ENCODE data around the gene L1CAM. TPM values are rescaled to one million over a fixed set of nuclear protein-coding genes. Genes with fewer than 3 reads are reported as not detected.

The L1CAM gene
- total and polyA plus RNA-seq, 2 of the 8 experiments (the other 6 are each of a cell fraction or from before 2014, with no cell fraction given), result 11.0 to 43.0 TPM

DNA sequence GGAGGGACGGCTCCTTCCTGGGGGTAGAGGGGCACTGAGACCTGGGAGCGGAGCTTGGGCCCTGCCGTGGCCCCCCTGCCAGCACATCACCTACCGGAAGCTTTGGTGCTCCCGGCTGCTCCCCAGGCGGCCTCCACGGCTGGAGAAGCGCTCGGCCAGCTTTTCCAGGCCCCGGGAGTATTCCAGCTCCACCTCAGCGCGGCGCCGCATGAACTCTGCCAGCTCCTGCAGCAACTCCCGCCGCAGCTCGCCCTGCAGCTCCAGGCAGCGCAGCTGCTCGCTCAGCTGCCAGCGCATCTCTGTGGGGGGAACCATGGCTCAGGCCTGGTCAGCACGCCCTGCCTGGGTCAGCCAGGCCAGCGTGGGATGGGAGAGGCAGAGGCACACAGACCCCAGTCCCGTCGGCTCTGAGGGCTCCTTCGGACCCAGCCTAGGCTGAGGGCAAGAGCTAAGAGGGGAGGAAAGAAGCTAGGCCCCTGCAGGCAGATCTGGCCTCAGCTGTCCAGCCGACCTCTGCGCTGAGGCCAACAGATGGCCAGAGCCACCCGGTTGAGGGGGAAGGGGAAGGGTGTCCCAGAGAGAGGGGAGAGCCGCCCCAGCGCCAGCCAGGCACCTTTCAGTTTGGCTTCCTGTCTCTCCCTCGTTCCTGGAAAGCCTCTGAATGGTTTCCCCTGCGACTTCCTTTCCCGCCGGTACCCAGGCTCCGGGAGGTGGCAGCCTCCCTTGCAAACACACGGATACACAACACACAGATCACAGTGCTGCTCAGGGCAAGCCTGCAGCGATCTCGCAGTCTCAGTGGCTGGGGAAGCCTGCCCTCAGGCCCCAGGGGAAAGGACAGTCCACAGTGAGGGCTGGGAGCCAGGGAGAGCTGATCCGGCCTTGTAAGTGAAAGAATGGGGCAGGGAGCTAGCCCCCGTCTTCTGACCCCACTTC lies 35.8 kb upstream of the L1CAM start (continued):
- TF ChIP-seq SIX5 (IDR thresholded peaks at IDR 0.05; ENCODE audit: low read depth, low read length) (no peak), SRF (IDR thresholded peaks at IDR 0.05; ENCODE audit: low read depth, low read length) (no peak), MAFK (IDR thresholded peaks at IDR 0.05; ENCODE audit: low read depth, low read length) (no peak), RAD21 (IDR thresholded peaks at IDR 0.05 in 1 of 2, conservative IDR thresholded peaks at IDR 0.05 in 1 of 2; ENCODE audit: low read depth in 2 of 2, low read length in 2 of 2) (no peak), CREB1 (IDR thresholded peaks at IDR 0.05) (no peak), JUND (IDR thresholded peaks at IDR 0.05; ENCODE audit: low read length) (no peak), SIRT6 (IDR thresholded peaks at IDR 0.05; ENCODE audit: low read length) (no peak), YY1 (IDR thresholded peaks at IDR 0.05; ENCODE audit: low read depth, low read length) (no peak)
- TF ChIP-seq, protein P1, sequence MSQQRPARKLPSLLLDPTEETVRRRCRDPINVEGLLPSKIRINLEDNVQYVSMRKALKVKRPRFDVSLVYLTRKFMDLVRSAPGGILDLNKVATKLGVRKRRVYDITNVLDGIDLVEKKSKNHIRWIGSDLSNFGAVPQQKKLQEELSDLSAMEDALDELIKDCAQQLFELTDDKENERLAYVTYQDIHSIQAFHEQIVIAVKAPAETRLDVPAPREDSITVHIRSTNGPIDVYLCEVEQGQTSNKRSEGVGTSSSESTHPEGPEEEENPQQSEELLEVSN (IDR thresholded peaks at IDR 0.05), result no peak
